Measurements from ENCODE around the gene HGFAC.

GRCh38 chr4:3460926-3461325, 19.2 kb downstream of the HGFAC start:
- TF ChIP-seq CTCF (IDR thresholded peaks at IDR 0.05; ENCODE audit: insufficient read depth, low read length) (no peak), SPI1 (IDR thresholded peaks at IDR 0.05; ENCODE audit: borderline replicate concordance, low read depth) (no peak), POLR2AphosphoS5 (IDR thresholded peaks at IDR 0.05; ENCODE audit: low read depth) (no peak), REST (IDR thresholded peaks at IDR 0.05; ENCODE audit: insufficient replicate concordance, low read depth) (no peak), GABPA (IDR thresholded peaks at IDR 0.05; ENCODE audit: low read depth) (no peak)
